HFFc6 (cell line): ENCODE measurements around the gene BATF3. TPM values are rescaled to one million over a fixed set of nuclear protein-coding genes. Genes with fewer than 3 reads are reported as not detected.
"Not testable (repeated sequence)": the region's sequence is repeated elsewhere in the genome, so short reads cannot be mapped to it uniquely, and the experiment has no call there.

Source experiments
- DNase-seq: peaks from one replicate; pipeline ENCODE4 v3.0.0-alpha.2; 2018
- H3K27ac Mint-ChIP-seq: 2 replicates; pipeline ENCODE4 v1.8.0; 2020; ENCODE audit warnings: mild to moderate bottlenecking, mixed read lengths
- H3K27me3 Mint-ChIP-seq: 2 replicates; pipeline ENCODE4 v1.8.0; 2021; ENCODE audit warnings: mild to moderate bottlenecking, moderate library complexity, mixed read lengths; ENCODE audit not compliant: insufficient read depth
- H3K36me3 Mint-ChIP-seq: 2 replicates; pipeline ENCODE4 v1.8.0; 2021; ENCODE audit warnings: low read depth, mixed read lengths
- H3K4me1 Mint-ChIP-seq: 2 replicates; pipeline ENCODE4 v1.8.0; 2020; ENCODE audit warnings: low read depth, mixed read lengths
- H3K4me3 Mint-ChIP-seq: 2 replicates; pipeline ENCODE4 v1.8.0; 2020; ENCODE audit warnings: mild to moderate bottlenecking, moderate library complexity, mixed read lengths
- H3K9me3 Mint-ChIP-seq: 2 replicates; pipeline ENCODE4 v1.8.0; 2020; ENCODE audit warnings: mild to moderate bottlenecking, mixed read lengths
- CTCF ChIP-seq: fragments of 200-600 bp; sonication (generic); IDR thresholded peaks from 2 replicates; pipeline ENCODE4 v1.5.0; 2021; ENCODE audit warnings: antibody characterized with exemption, mild to moderate bottlenecking
- total RNA-seq, 6 experiments: library from RNA; stranded (reverse); fragmentation: NEBNext Ultra II Directional; extraction: Animal tissue kit (Norgen Biotek cat#: 25700); gene quantifications; 2 replicates in 1 of 6; 3 replicates in 5 of 6; pipeline ENCODE4 v1.2.3, GENCODE V29; 2021

BATF3 gene
- total RNA-seq, 6 experiments from 2014 or later, result 0.89 to 1.7 (median 1.4) TPM

GRCh38 chr1:212668477-212668876 is 31.2 kb downstream of the BATF3 start:
- Mint-ChIP-seq H3K4me3 (peak overlapping the region; percentile 89), H3K27ac (peak overlapping the region; percentile 100), H3K9me3 (no peaks in the 10 kb centered on the region), H3K4me1 (peaks cover 57% of the 10 kb centered on the region), H3K36me3 (no peaks in the 10 kb centered on the region), H3K27me3 (peaks cover 11% of the 10 kb centered on the region)
- no peak for DNase-seq
- no peak for TF ChIP-seq CTCF

- peak; percentile 98 for DNase-seq
- Mint-ChIP-seq H3K9me3 (no peaks in the 10 kb centered on the region), H3K4me1 (peaks cover 56% of the 10 kb centered on the region), H3K27me3 (peaks cover 14% of the 10 kb centered on the region), H3K4me3 (peak overlapping the region; percentile 89), H3K27ac (peak overlapping the region; percentile 100), H3K36me3 (no peaks in the 10 kb centered on the region)
- peak; percentile 30 for TF ChIP-seq CTCF
These were observed 32.2 kb downstream of the BATF3 start for GRCh38 chr1:212667223-212668139.

- H3K9me3 Mint-ChIP-seq, result no peaks in the 10 kb centered on the region
- DNase-seq, result no peak
- H3K27ac Mint-ChIP-seq, result peak overlapping the region; percentile 100
- H3K36me3 Mint-ChIP-seq, result no peaks in the 10 kb centered on the region
- H3K27me3 Mint-ChIP-seq, result peaks cover 16% of the 10 kb centered on the region
- peaks cover 44% of the 10 kb centered on the region for H3K4me1 Mint-ChIP-seq
- H3K4me3 Mint-ChIP-seq, result no peak overlapping the region; the same call in 1 of the 2 replicates
- TF ChIP-seq CTCF, result no peak
These were observed 33.4 kb downstream of the BATF3 start for GRCh38 chr1:212666116-212666775.

GRCh38 chr1:212665241-212666115 is 34.2 kb downstream of the BATF3 start:
- peaks cover 17% of the 10 kb centered on the region for H3K27me3 Mint-ChIP-seq
- H3K27ac Mint-ChIP-seq, result peak overlapping the region; percentile 84
- peak; percentile 99 for TF ChIP-seq CTCF
- DNase-seq, result peak; percentile 73
- H3K4me3 Mint-ChIP-seq, result peak overlapping the region; percentile 88
- no peaks in the 10 kb centered on the region for H3K36me3 Mint-ChIP-seq
- H3K9me3 Mint-ChIP-seq, result no peaks in the 10 kb centered on the region
- peaks cover 39% of the 10 kb centered on the region for H3K4me1 Mint-ChIP-seq

- Mint-ChIP-seq H3K27me3 (peaks cover 23% of the 10 kb centered on the region), H3K9me3 (no peaks in the 10 kb centered on the region), H3K4me1 (peaks cover 39% of the 10 kb centered on the region), H3K27ac (no peak overlapping the region), H3K36me3 (no peaks in the 10 kb centered on the region), H3K4me3 (no peak overlapping the region)
- no peak for TF ChIP-seq CTCF
- DNase-seq, result no peak
These were observed 35.0 kb downstream of the BATF3 start for GRCh38 chr1:212664409-212665199.

- not testable (repeated sequence) for H3K36me3 Mint-ChIP-seq, H3K4me3 Mint-ChIP-seq, H3K9me3 Mint-ChIP-seq, H3K27ac Mint-ChIP-seq, DNase-seq
- Mint-ChIP-seq H3K4me1 (peaks cover 26% of the 10 kb centered on the region), H3K27me3 (peaks cover 24% of the 10 kb centered on the region)
These were observed 41.4 kb downstream of the BATF3 start for GRCh38 chr1:212658250-212658649.
